ENCODE data around the gene AMOT. TPM values are rescaled to one million over a fixed set of nuclear protein-coding genes. Genes with fewer than 3 reads are reported as not detected.

The AMOT gene
- total RNA-seq, 3 donors from 2014 or later, result 18.1 to 26.2 (median 19.3) TPM

- Histone ChIP-seq H3K4me1 (ENCODE audit: low read depth) (no peaks in the 10 kb centered on the region), H3K4me3 (no peak overlapping the region), H3K36me3 (ENCODE audit: low read depth) (no peaks in the 10 kb centered on the region), H3K9me3 (no peaks in the 10 kb centered on the region)
- DNase-seq, result no peak
- no peak for TF ChIP-seq CTCF (IDR thresholded peaks at IDR 0.05)
- intact Hi-C loops (cut with DNase I, micrococcal nuclease), result no loop called here
- no peak for ATAC-seq
Observed at GRCh38 chrX:112799425-112799824, 41.2 kb downstream of the AMOT start.

GRCh38 chrX:112798736-112799135 lies 41.9 kb downstream of the AMOT start:
- H3K9me3 ChIP-seq, result no peaks in the 10 kb centered on the region
- H3K4me3 ChIP-seq, result no peak overlapping the region
- no peak for DNase-seq
- no peaks in the 10 kb centered on the region for H3K36me3 ChIP-seq (ENCODE audit: low read depth)
- TF ChIP-seq CTCF (IDR thresholded peaks at IDR 0.05), result no peak
- no peak for ATAC-seq
- intact Hi-C loops (cut with DNase I, micrococcal nuclease), result no loop called here
- H3K4me1 ChIP-seq (ENCODE audit: low read depth), result no peaks in the 10 kb centered on the region

GRCh38 chrX:112789931-112790330 lies 50.7 kb downstream of the AMOT start:
- Histone ChIP-seq H3K4me1 (ENCODE audit: low read depth) (no peaks in the 10 kb centered on the region), H3K36me3 (ENCODE audit: low read depth) (no peaks in the 10 kb centered on the region), H3K4me3 (no peak overlapping the region), H3K9me3 (no peaks in the 10 kb centered on the region)
- TF ChIP-seq CTCF (IDR thresholded peaks at IDR 0.05), result no peak
- intact Hi-C loops (cut with DNase I, micrococcal nuclease), result no loop called here
- ATAC-seq (no peak), DNase-seq (no peak)

- Histone ChIP-seq H3K4me3 (no peak overlapping the region), H3K4me1 (ENCODE audit: low read depth) (no peaks in the 10 kb centered on the region), H3K36me3 (ENCODE audit: low read depth) (no peaks in the 10 kb centered on the region), H3K9me3 (no peaks in the 10 kb centered on the region)
- intact Hi-C loops (cut with DNase I, micrococcal nuclease), result no loop called here
- TF ChIP-seq CTCF (IDR thresholded peaks at IDR 0.05), result no peak
- DNase-seq, result no peak
- ATAC-seq, result no peak
Observed at GRCh38 chrX:112786076-112786475, 54.6 kb downstream of the AMOT start.

- no peak for TF ChIP-seq CTCF (IDR thresholded peaks at IDR 0.05)
- intact Hi-C loops (cut with DNase I, micrococcal nuclease), result no loop called here
- DNase-seq, result no peak
- no peaks in the 10 kb centered on the region for H3K36me3 ChIP-seq (ENCODE audit: low read depth)
- H3K9me3 ChIP-seq, result no peaks in the 10 kb centered on the region
- H3K4me3 ChIP-seq, result no peak overlapping the region
- H3K4me1 ChIP-seq (ENCODE audit: low read depth), result no peaks in the 10 kb centered on the region
- peak; percentile 85 for ATAC-seq
Observed at GRCh38 chrX:112785344-112785743, 55.3 kb downstream of the AMOT start.

GRCh38 chrX:112784692-112785091 lies 55.9 kb downstream of the AMOT start:
- no peaks in the 10 kb centered on the region for H3K36me3 ChIP-seq (ENCODE audit: low read depth)
- DNase-seq, result no peak
- intact Hi-C loops (cut with DNase I, micrococcal nuclease), result no loop called here
- ATAC-seq, result no peak
- no peak for TF ChIP-seq CTCF (IDR thresholded peaks at IDR 0.05)
- H3K4me1 ChIP-seq (ENCODE audit: low read depth), result no peaks in the 10 kb centered on the region
- no peaks in the 10 kb centered on the region for H3K9me3 ChIP-seq
- no peak overlapping the region for H3K4me3 ChIP-seq

Data from mucosa of descending colon (tissue), 3 donors.